Kidney (tissue), 14 donors: Measurements from ENCODE around the gene SUPT4H1. TPM values are rescaled to one million over a fixed set of nuclear protein-coding genes. Genes with fewer than 3 reads are reported as not detected.

Experiments
- DNase-seq, 5 donors: peaks; one replicate each; pipeline ENCODE4 v3.0.0-alpha.2; 2013 to 2020
- FAIRE-seq: peaks from 2 replicates; lab custom pipeline; 2012; peaks lifted over from hg19 to GRCh38; lab: Jason Lieb, UNC
- H3K27ac ChIP-seq, 2 donors: one replicate each; pipeline ENCODE4 v1.7.0; 2013; ENCODE audit warnings: low read depth in 2 of 2, low read length in 2 of 2, inconsistent platforms in 1 of 2
- H3K27me3 ChIP-seq: one replicate; pipeline ENCODE4 v1.7.1; 2013; ENCODE audit warnings: low read length, inconsistent platforms; ENCODE audit not compliant: control insufficient read depth, insufficient read depth
- H3K36me3 ChIP-seq, 3 donors: one replicate each; pipeline versions ENCODE4 v1.7.0 to v1.7.1; 2013; ENCODE audit warnings: low read length in 3 of 3, control low read depth in 1 of 3, inconsistent platforms in 1 of 3; ENCODE audit not compliant: insufficient read depth in 3 of 3, control insufficient read depth in 2 of 3
- H3K4me1 ChIP-seq, 3 donors: one replicate each; pipeline versions ENCODE4 v1.7.0 to v1.7.1; 2013; ENCODE audit warnings: low read length in 3 of 3, inconsistent platforms in 1 of 3, low read depth in 1 of 3; ENCODE audit not compliant: control insufficient read depth in 2 of 3, insufficient read depth in 2 of 3
- H3K4me3 ChIP-seq, 3 donors: one replicate each; pipeline versions ENCODE4 v1.7.0 to v1.8.1; 2013; ENCODE audit warnings: low read length in 3 of 3, control low read depth in 1 of 3, inconsistent platforms in 1 of 3
- H3K9ac ChIP-seq, 3 donors: one replicate each; pipeline versions ENCODE4 v1.7.0 to v1.7.1; 2013; ENCODE audit warnings: low read length in 3 of 3, control low read depth in 1 of 3, inconsistent platforms in 1 of 3
- H3K9me3 ChIP-seq, 3 donors: one replicate each; pipeline versions ENCODE4 v1.7.0 to v1.7.1; 2013; ENCODE audit warnings: low read length in 3 of 3, control low read depth in 1 of 3, inconsistent platforms in 1 of 3; ENCODE audit not compliant: control insufficient read depth in 2 of 3, insufficient read depth in 1 of 3
- intact Hi-C: fragments of 100-400 bp; cut with DNase I; formaldehyde crosslinking; loops from one replicate; pipeline ENCODE4 v1.11.1; 2022
- polyA plus RNA-seq: library from polyadenylated mRNA; stranded (reverse); fragments of 350-450 nt; fragmentation: Illumina TruSeq; extraction: RNeasy Lipid Tissue Mini Kit (QIAGEN cat#74804); gene quantifications from one replicate; pipeline ENCODE4 v1.2.3, GENCODE V29; 2014; ENCODE audit warnings: low read depth, low replicate concordance; ENCODE audit not compliant: insufficient read depth
- total RNA-seq: library from RNA; stranded (reverse); fragmentation: NEBNext Ultra II Directional; extraction: Animal tissue kit (Norgen Biotek cat#: 25700); gene quantifications from one replicate; pipeline ENCODE4 v1.2.1, GENCODE V29; 2021
- TF ChIP-seq, protein P1 (sequence below): IDR thresholded peaks from 3 replicates; pipeline ENCODE4 v1.5.1; 2012; ENCODE audit warnings: mild to moderate bottlenecking, moderate library complexity, borderline replicate concordance; ENCODE audit not compliant: insufficient read depth; ENCODE audit errors: extremely low read depth
- donor health status: control.
- donor health status: control.
- donor health status: control.
- donor health status: control.
- donor health status: control.
- donor health status: DM: yes; HTN: yes; CAD: no.
- donor health status: Normal renal cell carcinoma (clear cell type).

Gene SUPT4H1
- total and polyA plus RNA-seq, 2 donors from 2014 or later, result 60.5 to 129 TPM

DNA sequence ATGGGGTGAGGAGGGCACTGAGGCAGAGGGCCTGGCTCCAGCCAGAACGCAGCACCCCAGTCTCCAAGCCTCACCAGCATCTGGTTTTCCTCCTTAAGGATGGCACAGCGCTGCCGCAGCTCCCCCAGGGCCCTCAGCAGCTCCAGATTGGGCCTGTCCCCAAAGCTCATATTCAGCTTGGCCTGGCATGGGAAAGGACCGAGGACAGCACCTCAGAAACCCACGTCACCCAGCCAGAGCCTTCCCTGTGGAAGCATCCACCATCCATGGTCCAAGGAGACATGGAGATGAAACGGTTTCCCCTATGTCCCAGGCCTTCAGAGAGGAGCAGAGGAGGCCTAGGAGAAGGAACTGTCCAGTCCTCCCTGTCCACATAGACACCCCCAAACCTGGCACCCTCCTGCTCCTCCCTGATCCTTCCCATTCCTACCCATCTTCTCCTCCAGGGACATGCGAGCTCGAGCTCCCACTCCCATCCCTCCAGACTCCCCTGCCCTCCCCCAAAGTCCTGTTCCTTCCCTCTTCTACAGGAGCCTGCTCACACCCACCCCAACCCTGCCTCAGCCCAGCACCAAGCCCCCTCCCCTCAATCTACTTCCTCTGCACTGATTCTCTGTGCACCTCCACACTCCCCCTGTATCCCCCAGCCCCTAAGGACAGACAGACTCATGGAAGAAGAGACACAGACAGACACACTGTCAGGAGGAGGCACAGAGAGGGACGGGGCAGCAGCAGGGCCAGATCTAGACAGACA is 25.2 kb downstream of the SUPT4H1 start:
- Histone ChIP-seq H3K36me3 (peaks cover 0 to 3% (median 2%) of the 10 kb centered on the region in 3 donors), H3K9ac (no peak overlapping the region), H3K9me3 (no peaks in the 10 kb centered on the region), H3K27ac (no peak overlapping the region), H3K27me3 (no peaks in the 10 kb centered on the region), H3K4me1 (peaks cover 0 to 9% (median 0%) of the 10 kb centered on the region in 3 donors), H3K4me3 (no peak overlapping the region)
- no peak for FAIRE-seq
- DNase-seq, result peak in 1 of 5 donors; percentile 52
- TF ChIP-seq, protein P1, sequence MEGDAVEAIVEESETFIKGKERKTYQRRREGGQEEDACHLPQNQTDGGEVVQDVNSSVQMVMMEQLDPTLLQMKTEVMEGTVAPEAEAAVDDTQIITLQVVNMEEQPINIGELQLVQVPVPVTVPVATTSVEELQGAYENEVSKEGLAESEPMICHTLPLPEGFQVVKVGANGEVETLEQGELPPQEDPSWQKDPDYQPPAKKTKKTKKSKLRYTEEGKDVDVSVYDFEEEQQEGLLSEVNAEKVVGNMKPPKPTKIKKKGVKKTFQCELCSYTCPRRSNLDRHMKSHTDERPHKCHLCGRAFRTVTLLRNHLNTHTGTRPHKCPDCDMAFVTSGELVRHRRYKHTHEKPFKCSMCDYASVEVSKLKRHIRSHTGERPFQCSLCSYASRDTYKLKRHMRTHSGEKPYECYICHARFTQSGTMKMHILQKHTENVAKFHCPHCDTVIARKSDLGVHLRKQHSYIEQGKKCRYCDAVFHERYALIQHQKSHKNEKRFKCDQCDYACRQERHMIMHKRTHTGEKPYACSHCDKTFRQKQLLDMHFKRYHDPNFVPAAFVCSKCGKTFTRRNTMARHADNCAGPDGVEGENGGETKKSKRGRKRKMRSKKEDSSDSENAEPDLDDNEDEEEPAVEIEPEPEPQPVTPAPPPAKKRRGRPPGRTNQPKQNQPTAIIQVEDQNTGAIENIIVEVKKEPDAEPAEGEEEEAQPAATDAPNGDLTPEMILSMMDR, result no peak
- intact Hi-C loops, result no loop called here

DNA sequence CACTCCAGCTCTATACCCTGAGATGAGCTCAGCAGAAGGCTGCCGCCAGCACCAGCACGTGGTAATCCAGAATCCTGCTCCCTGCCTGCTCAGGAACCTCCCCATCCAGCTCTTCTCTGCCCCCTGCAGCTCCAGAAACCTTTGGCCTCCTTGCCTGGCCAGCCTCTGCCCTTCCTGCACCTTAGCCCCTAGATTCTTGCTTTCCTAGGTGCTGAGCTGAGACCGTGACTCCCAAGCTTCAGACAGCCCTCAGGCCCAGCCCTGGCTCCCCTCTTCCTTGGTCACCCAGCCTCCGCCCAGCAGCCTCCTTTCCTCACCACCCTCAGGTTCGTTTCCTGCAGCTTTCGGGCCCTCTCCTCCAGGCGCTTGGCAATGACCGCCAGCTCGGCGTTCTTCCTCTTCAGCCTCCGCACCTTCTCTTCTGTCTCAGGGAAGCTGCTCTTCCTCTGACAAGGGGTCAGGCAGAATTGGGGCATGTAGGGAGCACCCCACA is 26.0 kb downstream of the SUPT4H1 start:
- no peak for FAIRE-seq
- Histone ChIP-seq H3K9ac (no peak overlapping the region), H3K4me1 (peaks cover 0 to 9% (median 0%) of the 10 kb centered on the region in 3 donors), H3K27me3 (no peaks in the 10 kb centered on the region), H3K9me3 (no peaks in the 10 kb centered on the region), H3K27ac (no peak overlapping the region), H3K36me3 (peaks cover 0 to 4% (median 3%) of the 10 kb centered on the region in 3 donors), H3K4me3 (no peak overlapping the region)
- DNase-seq, result peak in 1 of 5 donors; percentile 69
- TF ChIP-seq, protein P1, result no peak
- intact Hi-C loops, result no loop called here

DNA sequence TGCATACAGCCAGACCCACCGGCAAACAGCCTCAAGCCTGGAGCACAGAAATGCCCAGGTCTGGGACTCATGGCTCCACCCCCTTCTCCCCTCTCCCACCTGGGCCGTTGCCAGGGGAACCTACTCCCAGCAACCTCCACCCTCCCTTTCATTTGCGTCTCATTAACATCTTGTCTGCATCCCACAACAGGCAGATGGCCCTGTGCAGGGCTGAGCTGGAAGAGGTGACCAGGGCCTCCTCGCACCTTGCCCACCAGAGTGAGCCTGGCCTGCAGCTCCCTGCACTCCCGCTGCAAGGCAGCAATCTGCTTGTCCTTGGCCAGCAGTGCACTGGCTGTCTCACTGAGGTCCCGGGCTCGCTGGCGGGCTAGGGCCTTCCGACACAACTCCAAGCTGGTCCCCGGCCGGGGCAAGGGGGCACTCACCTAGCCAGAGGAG is 26.7 kb downstream of the SUPT4H1 start:
- Histone ChIP-seq H3K27ac (no peak overlapping the region), H3K27me3 (no peaks in the 10 kb centered on the region), H3K36me3 (peaks cover 0 to 4% (median 3%) of the 10 kb centered on the region in 3 donors), H3K4me3 (peak overlapping the region in 2 of 3 donors; percentile 66 to 74), H3K9ac (peak overlapping the region in 1 of 3 donors; percentile 69), H3K9me3 (no peaks in the 10 kb centered on the region), H3K4me1 (peaks cover 0 to 9% (median 0%) of the 10 kb centered on the region in 3 donors)
- peak; percentile 75 to 82 (median 79) for DNase-seq
- TF ChIP-seq, protein P1, result no peak
- intact Hi-C loops, result no loop called here
- no peak for FAIRE-seq
